H54 (cell line): Measurements from ENCODE around the gene OR10C1.
"Not testable (repeated sequence)": the region's sequence is repeated elsewhere in the genome, so short reads cannot be mapped to it uniquely, and the experiment has no call there.

Experiments
- DNase-seq: peaks from one replicate; pipeline ENCODE4 v3.0.0; 2011; ENCODE audit warnings: low spot score, mixed read lengths; ENCODE audit not compliant: insufficient read length
- FAIRE-seq: peaks from 3 replicates; lab custom pipeline; 2011; peaks lifted over from hg19 to GRCh38; lab: Jason Lieb, UNC
- POLR2A ChIP-seq: IDR thresholded peaks from 2 replicates; pipeline ENCODE4 v1.6.1; 2011; ENCODE audit warnings: low read depth, mild to moderate bottlenecking, low read length

Gene OR10C1, protein sequence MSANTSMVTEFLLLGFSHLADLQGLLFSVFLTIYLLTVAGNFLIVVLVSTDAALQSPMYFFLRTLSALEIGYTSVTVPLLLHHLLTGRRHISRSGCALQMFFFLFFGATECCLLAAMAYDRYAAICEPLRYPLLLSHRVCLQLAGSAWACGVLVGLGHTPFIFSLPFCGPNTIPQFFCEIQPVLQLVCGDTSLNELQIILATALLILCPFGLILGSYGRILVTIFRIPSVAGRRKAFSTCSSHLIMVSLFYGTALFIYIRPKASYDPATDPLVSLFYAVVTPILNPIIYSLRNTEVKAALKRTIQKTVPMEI

DNA sequence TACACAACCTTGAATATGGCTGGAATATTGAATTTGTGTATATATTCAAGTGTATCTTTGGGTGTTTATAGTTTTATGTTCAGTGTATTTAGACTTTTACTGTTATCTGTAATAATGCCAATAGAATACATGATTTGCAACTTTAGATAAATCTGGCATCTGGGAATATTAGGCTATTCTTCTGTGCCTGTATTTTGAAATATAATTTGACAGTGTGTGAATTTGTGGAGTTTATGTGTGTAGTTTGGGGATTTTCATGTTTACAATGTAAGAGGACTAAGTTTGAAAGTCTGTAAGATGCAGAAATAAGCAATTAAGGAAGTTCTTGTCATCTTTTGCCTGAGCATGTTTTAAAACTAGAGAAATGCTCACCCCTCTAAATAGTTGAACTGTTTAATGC is at the start of gene OR10C1:
OR10C1 (plus strand) TSS at position 301 of the 400 bp plus-strand sequence. CDS start 710 bp downstream, outside the sequence.
- TF ChIP-seq POLR2A: no peak
- DNase-seq (no peak), FAIRE-seq (no peak)

DNA sequence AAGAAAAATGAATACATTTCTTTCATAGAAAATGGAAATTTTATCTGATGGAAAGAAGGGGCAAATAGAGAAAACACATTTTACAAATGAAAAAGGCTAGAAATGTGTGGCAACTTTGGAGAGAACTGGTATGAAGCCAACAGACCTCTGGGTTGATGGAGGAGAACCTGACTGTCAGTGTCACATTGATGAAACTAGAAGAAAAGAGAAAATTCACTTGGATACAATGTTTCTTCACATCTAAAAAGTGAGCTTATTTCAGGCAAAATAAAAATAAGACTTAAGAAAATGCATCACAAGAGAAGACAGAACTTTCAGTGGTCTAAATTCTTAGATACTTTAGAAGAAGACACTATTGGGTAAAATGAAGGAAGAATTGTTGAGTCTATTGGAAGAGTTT is 43.8 kb upstream of the OR10C1 start, which contains the start of gene OR12D2:
OR12D2 (plus strand) TSS at position 301 of the 400 bp plus-strand sequence. CDS start 1,069 bp downstream, outside the sequence.
- FAIRE-seq (no peak), DNase-seq (no peak)
- TF ChIP-seq POLR2A: no peak

DNA sequence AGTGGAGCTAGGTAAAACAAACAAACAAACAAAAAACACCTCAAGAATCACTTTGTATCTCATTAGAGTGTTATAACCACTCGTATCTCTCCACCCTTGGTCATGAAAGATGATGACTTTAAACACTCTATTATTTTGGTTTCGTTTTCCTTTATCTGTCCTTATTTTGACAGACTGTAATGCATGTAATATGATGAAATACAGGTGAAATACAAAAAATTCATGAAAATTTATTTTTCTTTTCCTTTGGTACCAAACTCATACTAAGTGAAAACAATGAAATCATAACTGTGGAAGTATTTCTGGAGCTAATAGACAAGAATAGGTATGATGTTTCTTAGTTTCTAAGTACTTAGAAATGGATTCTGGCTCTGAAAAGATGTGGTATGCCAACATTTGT is 39.6 kb upstream of the OR10C1 start:
- FAIRE-seq (no peak), DNase-seq (no peak)
- no peak for TF ChIP-seq POLR2A

DNA sequence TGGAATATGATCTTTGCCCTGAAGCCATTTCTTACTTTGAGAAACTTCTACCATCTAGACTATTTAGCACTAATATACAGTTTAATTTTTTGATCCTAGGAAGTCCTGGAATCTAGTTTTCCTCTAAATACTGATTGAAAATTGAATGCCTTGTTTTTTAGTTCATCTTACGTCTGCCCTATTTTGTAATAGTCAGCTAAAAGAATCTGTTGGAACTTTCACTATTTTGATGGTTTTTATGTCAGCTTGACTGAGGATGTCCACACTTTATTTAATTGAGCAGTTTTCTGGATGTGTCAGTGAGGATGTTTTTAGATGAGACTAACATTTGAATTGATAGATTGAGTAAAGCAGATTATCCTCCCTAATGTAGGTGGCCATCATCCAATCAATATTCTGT is 35.3 kb upstream of the OR10C1 start:
- DNase-seq (no peak), FAIRE-seq (no peak)
- no peak for TF ChIP-seq POLR2A

DNA sequence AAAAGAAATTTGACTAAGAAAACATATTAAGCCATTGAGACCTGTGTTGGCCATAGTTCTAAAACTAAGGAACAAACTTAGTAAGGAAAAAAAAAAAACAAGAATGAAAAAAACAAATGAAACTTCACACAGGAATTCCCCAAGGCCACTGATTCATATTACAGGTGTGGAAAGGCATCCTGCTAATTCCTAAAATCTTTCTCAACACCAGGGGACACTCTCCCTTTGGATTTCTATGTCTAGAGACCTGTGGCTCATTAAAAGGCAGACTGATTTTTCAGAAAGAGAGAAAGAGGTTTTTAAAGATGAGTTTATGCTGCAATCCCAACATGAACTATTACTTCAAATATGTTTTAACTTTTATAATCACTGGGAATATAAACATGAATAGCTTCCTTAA is 24.5 kb upstream of the OR10C1 start, which contains the start of gene OR12D1:
OR12D1 (plus strand) TSS at position 341 of the 400 bp plus-strand sequence.
- TF ChIP-seq POLR2A: no peak
- DNase-seq (no peak), FAIRE-seq (no peak)

DNA sequence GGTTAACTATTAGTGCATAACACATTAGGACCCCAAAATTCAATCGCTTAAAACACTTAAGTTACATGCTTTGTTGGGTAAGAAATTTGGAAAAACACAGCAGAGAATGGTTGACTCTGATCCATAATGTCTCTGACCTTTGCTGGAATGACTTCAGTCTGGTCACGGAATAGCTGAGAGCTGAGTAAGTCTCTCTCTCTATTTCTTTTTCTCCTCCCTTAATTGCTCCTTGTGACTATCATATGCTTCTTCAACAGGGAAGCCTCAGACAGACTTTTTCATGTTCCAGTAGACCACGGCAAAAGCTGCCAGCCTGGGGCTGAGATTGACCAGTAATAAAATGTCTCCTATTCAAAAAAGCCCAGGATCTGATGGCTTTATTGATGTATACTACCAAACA is 19.6 kb upstream of the OR10C1 start:
- FAIRE-seq: no peak
- TF ChIP-seq POLR2A: no peak

DNA sequence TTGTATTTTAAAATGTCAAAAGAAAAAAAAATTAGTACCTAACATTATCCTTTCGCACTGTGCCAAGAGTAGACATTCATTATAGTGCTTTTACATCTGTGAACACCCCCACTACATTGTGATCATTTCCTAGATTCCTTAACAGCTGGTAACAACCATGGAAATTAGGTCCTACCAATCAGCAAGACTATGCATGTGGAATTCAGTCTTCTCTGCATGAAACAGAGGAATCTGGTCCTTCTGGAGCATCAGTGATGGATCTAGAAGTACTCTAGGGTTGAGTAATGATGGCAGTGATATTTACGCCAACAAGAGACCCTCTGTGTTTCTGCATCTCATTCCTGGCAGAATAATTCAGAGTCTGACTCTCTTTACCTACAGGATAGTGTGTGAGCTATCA is 14.9 kb upstream of the OR10C1 start:
- FAIRE-seq (no peak), DNase-seq (no peak)
- TF ChIP-seq POLR2A: no peak

More for the DNA sequence above, 19.6 kb upstream of the OR10C1 start:
- DNase-seq: no peak

DNA sequence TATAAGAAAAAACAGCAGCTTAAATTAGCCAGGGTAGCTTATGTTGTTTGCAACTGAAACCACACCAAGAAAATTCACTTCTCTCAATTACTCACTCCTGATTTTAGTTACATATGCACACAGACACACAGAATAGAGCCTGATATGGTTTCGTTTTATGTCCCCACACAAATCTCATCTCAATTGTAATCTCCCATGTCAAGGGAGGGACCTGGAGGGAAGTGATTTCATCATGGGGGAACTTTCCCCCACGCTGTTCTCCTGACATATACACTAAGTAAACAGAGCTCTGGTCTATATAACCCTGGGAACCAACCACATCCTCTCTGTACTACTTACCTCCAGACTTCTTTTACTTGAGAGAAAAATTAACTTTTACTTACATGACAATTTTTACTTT is 14.5 kb upstream of the OR10C1 start:
- FAIRE-seq: no peak
- no peak for TF ChIP-seq POLR2A
- DNase-seq: no peak

DNA sequence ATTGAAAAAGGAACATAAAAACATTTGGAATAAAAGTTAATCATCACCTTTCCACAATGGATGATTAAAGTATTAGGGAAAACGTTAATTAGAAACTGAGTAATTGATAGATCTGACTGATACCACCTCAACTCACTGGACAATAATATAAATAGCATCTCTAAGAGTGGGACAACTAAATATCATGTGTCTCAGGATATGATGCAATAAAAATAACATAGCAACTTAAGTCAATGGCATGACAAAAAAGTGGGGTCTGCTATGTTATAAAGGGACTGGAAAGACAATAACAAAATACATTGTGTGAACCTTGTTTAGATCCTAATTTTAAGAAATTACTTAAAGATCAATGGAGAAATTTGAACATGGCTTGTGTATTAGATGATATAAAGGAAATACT is 14.0 kb upstream of the OR10C1 start:
- no peak for FAIRE-seq
- no peak for TF ChIP-seq POLR2A
- DNase-seq: no peak

DNA sequence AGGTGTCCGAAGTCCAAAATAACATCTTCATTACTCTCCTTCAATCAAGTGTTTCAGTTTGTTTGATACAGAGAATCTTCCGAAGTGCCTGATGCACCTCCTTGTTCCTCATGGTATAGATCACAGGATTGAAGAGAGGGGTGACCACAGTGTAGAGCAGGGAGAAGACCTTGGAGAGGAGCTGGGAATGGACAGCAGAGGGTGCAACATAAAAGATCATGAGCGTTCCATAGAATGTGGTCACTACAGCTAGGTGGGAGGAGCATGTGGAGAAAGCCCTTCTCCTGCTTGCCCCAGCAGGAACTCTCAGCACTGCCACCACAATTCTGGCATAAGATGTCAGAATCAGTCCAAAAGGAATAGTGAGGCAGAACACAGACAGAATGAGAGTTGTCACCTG is 12.5 kb upstream of the OR10C1 start:
- no peak for TF ChIP-seq POLR2A
- DNase-seq (no peak), FAIRE-seq (no peak)

DNA sequence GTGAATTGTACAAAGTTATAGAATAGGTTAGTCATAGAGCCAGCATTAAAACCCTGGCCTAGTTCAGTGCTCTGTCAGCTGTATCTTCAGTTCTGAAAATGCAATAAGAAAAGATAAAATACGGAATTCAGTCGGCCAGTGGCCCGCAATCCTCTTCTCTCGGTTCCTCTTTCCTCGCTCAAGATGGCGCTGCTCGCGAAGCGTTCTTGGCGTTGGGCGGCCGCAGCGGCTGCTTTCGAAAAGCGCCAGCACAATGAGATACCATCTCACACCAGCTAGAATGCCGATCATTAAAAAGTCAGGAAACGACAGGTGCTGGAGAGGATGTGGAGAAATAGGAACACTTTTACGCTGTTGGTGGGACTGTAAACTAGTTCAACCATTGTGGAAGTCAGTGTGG is 2.4 kb upstream of the OR10C1 start:
- FAIRE-seq, DNase-seq: not testable (repeated sequence)

DNA sequence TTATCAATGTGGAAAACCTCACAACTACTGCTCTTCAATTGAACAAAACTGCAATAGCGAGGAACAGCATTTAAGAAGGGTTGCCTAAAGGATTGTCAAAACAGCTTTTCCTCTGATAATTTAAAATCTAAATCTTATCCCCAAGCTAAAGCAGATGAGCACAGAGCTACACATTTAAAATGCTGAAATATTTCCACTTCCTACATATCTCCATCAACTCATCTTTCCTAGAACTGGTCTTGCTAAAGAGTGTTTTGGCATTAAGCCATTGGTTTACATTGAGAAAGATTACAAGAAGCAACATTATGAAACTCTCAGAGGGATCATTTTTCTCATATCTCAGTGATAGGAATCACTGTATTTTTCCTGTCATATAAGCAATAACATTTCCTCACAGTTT is 3.6 kb downstream of the OR10C1 start:
- no peak for FAIRE-seq
- DNase-seq: no peak
- no peak for TF ChIP-seq POLR2A

DNA sequence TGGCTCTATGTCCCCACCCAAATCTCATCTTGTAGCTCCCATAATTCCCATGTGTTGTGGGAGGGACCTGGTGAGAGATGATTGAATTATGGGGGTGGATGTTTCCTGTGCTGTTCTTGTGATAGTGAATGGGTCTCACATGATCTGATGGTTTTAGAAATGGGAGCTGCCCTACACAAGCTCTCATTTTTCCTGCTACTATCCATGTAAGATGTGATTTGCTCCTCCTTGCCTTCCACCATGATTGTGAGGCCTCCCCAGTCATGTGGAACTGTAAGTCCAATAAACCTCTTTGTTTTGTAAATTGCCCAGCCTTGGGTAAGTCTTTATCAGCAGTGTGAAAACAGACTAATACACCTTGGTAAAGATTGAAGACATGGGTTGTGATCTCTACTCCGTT is 4.9 kb downstream of the OR10C1 start:
- FAIRE-seq, DNase-seq: not testable (repeated sequence)

DNA sequence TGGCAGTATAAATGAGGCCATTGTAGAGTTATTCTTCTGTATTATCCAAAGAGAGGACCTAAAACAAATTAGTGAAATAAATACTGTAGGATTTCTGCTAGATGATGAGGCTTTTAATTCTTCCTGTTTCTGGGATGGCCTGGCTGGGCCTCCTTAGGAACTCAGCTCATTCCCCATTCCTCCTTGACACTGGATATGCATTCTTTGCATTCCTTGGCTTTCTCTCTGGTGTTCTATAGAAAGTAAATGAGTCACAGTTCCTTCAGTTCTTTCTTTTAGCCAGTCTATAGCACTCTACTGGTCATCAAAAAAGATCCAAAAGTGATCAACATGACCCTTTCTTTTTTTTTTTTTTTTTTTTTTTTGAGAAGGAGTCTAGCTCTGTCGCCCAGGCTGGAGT is 8.6 kb downstream of the OR10C1 start:
- FAIRE-seq: no peak
- no peak for TF ChIP-seq POLR2A
- peak; percentile 19 for DNase-seq
